Lower leg skin (tissue), 3 donors: ENCODE data around the gene TMEM132D.

Source experiments
- CTCF ChIP-seq, 3 donors: fragments of 450-650 bp; IDR thresholded peaks; one replicate each; pipeline ENCODE4 v1.5.1; 2016; ENCODE audit warnings: antibody characterized with exemption in 3 of 3, mild to moderate bottlenecking in 3 of 3, moderate library complexity in 2 of 3
- POLR2A ChIP-seq, 2 donors: fragments of 450-650 bp; IDR thresholded peaks; one replicate each; pipeline ENCODE4 v1.6.1; 2016 to 2017; ENCODE audit warnings: antibody characterized with exemption in 2 of 2, mild to moderate bottlenecking in 1 of 2, moderate library complexity in 1 of 2

- TF ChIP-seq CTCF (IDR thresholded peaks at IDR 0.05) (no peak), POLR2A (IDR thresholded peaks at IDR 0.05) (no peak)
These were observed 371.7 kb downstream of the TMEM132D start for GRCh38 chr12:129532082-129532481.
